ENCODE results near the gene SGSM1.
"Not testable (repeated sequence)": the region's sequence is repeated elsewhere in the genome, so short reads cannot be mapped to it uniquely, and the experiment has no call there.

The SGSM1 gene

DNA sequence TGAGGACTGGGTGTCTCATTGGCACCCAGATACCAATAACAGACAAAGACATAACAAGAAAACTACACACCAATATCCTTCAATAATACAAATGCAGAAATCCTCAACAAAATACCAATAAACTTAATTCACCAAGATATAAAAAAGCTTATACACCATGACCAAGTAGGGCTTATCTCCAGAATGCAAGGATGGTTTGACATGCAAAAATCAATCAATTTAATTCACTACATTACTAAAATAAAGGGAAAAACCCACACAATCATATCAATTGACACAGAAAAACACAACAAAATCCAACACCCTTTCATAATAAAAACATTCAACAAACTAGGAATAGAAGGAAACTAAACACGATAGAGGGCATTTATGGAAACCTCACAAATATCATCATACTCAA, 99.9 kb downstream of the SGSM1 start:
- no peak for DNase-seq

DNA sequence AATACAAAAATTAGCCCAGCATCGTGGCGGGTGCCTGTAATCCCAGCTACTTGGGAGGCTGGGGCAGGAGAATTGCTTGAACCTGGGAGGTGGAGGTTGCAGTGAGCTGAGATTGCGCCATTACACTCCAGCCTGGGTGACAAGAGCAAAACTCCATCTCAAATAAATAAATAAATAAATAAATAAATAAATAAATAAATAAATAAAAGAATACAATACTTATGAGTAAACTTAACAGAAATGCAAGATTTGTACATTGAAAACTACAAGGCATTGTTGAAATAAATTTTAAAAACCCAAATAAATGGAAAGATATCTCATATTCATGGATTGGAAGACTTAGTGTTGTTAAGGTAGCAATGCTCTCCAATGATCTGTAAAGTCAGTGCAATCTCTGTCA, 101.1 kb downstream of the SGSM1 start:
- not testable (repeated sequence) for DNase-seq

DNA sequence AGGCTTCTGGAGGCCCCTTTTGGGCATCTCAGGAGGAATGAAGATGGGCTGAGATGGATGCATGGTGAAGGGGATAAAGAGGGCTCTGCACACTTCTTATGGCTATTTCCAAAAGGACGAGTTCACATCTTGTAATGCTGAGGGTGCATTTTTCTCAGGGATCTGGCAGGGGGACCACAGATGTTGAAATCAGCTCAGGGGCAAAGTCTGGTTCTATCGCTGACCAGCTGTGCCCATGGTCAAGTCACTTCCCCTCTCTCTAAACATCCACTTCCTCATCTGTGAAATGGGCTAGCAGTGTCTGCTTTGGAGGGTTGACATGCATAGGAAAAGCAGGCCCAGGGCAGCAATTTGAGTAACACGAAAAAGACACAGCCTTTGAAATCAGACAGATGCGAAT, 114.0 kb downstream of the SGSM1 start:
- no peak for DNase-seq

DNA sequence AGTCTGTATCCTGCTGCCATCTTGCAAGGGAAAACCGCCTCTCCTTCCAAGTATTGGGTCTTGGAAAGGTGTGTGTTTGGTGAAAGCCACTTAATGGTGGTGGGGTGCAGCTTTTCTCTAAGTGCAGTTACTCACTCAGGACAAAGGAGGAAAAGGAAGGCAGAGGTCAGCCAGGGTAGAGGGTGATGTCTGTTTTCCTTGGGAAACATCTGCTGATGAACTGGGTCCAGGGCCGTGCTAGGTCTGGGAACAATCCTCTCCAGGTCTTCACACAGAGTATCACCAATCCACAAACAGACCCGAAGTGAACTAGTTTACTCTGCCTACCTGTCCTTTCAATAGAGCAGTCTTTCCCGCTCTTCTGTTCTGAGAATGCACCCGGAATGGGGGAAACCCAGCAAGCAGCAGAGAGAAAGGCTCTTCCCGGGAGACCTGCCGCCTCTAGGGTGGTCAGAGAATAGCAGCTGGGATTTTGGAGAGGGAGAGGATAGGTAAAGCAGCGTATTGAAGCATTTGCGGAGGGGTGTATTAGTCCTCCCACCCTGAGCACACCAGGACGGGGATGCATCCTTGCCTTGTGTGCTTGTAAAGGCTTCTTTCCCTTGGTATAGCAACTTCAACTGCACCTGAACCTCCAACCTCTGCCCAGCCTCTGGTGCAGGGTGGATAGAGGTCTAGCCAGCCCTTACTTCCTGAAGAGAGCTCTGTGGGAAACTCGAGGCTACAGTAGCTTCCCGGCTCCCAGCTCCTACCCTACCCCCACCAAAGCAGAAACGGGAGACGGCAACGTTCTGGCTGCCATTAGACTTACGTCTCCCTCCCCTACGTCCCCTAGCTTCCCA, 119.8 kb downstream of the SGSM1 start:
- DNase-seq = no peak

DNA sequence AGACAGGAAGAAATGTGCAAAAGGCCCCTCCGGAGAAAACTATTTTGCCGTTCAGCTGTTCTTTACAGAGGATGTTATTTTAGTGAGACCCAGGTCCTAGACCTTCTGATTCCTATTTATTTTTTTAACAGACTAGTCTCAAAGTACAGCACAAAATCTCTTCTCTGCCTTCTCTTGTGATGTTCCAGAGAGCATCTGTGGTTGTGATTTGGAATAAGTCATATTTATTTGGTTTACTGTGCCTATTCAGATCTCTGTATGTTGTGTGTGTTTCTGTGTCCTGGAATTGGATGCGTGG, 120.4 kb downstream of the SGSM1 start:
- no peak for DNase-seq

DNA sequence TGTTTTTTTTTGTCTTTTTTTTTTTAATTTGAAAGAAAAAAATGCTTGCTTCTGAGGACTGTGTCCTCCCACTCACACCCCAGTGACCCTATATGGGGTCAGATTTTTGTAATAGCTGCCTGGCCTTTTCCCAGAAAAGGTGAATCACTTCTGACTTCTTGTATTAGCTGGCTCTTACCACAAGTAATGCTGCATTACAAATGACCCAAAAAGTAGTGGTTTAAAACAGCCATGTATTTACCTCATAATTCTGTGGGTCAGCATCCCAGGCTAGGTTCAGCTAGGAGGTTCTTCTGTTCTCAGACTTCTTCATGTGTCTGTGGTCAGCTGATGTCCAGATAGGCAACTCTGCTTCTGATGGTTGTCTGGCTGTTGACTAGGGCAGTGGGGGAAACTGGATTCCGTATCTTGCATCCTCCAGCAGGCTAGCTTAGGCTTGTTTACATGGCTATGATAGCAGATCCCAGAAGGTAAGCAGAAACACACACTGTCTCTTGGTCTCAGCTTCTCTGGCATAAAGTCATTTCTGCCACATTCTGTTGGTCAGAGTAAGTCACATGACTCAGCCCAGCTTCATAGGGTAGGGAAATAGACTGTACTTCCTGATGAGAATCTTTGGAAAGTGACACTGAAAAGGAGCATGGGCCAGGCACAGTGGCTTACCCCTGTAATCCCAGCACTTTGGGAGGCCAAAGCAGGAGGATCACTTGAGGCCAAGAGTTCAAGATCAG, 121.0 kb downstream of the SGSM1 start:
- DNase-seq = no peak

DNA sequence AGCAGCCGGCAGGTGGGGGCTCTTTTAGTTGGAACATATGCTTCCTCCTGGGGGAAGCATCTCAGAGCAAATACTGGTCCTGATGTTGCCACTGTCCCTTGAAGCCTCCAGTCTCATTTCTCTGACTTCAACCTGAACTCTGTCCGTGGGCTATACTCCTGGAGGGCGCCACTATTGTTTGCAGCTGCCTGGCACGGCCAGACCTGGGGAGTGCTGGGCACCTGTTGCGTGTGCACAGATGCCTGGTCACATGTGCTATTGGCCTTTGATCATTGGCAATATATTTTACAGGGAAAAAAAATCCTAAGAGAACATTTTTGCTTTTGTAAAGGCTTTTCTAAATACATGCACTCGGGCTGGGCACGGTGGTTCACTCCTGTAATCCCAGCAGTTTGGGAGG, 122.3 kb downstream of the SGSM1 start:
- no peak for DNase-seq

DNA sequence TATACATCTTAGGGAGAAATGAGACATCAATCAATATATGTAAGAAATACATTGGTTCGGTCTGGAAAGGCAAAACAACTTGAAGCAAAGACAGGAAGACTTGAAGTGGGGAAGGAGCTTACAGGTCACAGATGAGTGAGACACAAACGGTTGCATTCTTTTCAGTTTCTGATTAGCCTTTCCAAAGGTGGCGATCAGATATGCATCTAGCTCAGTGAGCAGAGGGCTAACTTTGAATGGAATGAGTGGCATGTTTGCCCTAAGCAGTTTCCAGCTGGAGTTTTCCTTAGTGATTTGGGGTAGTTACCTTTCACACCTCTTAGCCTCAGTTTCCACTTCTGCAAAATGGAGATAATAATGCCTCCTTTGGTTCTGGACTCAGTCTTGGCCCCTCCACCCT, 124.7 kb downstream of the SGSM1 start:
- no peak for DNase-seq

DNA sequence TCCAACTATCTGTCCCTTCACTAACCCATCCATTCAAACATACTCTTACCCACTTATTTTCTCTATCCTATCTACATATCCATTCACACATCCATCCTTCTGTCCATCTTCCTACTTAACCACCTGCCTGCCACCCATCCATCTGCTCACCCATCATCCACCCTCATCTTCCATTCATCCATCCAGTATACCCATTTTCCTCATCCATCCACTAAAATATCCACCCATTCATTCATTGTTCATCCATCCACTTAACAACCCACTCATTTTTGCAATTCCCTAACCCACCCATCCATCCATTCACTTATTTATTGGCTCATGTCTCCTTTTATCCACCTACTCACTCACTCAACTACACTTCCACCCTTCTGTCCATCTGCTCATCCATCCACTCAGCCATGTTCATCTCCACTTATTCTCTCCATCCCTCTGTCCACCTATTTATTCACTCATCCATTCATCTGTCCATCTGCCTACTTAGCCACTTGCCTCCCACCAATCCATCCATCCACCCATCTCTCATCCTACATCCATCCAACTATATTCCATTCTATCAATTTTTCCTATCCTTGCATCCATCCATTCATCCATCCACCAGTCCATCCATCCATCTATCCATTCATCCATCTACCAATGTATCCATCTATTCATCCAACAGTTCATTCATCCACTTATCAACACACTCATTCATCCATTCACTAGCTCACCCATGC, 129.9 kb downstream of the SGSM1 start:
- no peak for DNase-seq

DNA sequence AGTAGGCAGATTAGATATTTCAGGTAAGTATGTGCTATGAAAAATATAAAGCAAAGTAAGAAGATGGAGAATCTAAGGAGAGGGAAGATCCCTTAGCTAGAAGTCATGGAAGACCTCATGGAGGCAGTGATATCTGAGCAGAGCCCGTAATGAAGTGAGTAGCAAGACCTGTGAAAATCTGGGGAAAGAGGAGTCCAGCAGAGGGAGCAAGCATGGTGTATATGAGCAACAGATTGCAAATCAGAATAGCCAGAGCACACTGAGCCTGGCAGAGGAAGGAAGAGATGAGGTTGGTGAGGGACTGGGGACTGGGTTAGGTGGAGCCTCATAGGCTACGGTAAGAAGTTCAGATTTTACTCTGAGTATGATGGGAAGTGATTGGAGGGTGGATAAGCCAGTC, 131.1 kb downstream of the SGSM1 start:
- no peak for DNase-seq

DNA sequence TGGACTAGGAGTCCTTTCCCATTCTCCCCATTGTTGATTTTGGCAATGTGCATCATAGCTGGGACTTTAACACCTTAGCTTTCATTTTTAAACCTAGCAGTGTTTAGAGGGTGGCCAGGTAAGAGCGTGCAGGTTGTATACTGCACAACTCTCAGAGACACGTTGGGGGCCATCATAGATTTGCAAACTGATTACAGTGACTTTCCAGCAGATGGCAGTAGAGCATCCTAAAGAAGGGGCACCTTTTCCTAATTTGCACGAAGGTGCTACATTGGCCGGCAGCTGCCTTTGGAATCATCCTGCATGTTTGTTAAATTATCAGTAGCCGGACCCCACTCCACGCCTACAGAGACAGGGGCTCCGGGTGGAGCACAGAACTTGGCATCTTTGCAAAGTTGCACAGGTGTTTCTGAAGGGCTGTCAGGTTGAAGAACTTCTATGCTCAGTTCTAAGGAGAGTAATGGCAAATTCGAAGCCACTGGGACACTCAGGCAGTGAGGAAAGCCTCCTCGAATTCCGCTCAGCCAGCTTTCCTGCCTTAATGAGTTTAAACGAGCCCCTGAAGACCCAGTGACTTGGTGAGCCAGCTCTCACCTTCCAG, 132.8 kb downstream of the SGSM1 start:
- peak; percentile 43 for DNase-seq

DNA sequence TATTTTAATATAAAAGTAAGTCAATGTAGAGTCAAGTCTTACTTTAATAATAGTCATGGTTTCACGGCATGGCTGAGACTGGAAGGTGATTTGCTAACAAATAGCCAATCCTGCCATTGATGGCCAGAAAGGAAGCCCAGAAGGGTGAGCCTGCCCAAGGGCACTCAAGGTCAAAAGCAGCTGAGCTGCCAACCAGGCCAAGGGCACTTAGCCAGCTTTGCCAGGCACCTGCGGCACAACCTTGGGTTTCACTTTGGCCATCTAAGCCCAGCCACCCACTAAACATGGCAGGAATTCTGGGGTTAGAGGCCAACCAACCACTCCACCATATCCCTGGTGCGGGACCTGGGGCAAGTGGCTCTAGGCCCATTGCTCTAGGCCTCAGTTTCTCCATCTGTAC, 136.3 kb downstream of the SGSM1 start:
- DNase-seq = no peak

DNA sequence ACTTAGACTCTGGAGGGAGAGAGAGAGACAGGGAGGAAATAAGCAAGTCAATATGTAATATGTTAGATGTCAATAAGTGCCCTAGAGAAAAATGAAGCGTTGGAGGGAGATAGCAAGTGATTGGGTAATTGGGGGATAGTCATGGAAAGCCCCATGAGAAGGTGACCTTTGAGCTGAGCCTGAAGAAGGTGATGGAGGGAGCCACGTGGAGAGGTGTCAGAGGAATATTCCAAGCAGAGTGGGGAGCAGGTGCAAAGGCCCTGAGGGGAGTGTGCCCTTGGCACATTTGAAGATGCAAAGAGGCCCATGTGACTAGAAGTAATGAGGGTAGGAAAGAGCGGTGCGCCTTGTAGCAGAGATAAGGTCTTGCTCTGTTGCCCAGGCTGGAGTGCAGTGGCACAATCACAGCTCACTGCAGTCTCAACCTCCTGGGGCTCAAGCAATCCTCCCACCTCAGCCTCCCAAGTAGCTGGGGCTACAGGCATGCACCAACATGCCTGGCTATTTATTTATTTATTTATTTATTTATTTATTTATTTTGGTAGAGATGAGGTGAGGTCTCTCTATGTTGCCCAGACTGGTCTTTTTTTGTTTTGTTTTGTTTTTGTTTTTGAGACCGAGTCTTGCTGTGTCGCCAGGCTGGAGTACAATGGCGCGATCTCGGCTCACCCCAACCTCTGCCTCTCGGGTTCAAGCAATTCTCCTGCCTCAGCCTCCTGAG, 138.4 kb downstream of the SGSM1 start:
- DNase-seq = no peak

DNA sequence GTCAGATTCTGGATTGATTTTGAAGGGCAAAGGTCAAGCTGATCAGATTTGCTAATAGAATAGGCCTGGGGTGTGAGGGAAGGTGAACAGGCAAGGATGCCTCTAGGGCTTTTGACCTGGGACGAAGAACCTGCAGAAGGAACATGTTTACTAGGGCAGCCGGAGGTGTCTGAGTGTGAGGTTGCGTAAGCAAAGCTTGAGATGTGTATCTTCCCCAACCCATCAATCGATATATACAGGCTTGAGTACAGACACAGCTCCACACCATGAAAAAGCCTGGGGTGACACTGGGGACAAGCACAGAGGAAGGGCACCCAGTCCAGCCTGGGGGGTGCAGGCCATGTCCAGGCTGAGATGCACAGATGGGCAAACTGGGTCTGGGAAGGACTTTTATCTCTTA, 139.4 kb downstream of the SGSM1 start:
- DNase-seq = no peak

DNA sequence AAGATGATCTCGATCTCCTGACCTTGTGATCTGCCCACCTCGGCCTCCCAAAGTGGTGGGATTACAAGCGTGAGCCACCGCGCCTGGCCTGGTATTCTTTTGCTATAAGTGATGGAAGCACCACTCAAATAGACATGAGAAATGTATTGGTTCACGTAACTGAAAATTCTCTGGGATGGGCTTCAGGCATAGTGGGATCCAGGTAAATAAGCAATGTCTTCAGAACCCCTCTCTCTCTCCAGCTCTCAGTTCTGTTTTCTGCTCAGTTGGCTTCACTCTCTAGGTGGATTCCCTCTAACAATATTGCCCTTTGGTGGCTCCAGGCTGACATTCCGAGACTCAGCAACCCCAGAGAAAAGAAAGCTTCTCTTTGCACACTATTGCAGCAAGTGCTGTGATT, 141.4 kb downstream of the SGSM1 start:
- no peak for DNase-seq

DNA sequence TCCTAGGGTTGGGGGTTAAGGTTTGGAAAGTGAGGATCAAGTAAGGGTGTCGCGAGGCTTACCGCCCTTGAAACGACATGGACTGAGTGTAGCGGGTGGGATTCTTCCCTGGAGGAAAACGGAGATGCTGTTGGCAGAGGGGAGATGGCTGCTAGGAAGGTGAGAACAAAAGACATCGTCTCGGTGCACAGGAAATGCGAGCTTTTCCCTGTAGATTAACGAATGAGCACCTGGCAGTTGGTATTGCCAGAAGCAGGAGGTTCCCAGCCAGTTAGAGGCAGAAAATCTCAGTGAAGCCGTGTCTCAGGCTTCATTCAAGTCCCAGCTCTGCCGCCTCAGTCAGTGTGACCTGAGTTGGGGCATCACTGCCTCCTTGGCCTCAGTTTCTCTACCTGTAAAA, 141.9 kb downstream of the SGSM1 start:
- no peak for DNase-seq

DNA sequence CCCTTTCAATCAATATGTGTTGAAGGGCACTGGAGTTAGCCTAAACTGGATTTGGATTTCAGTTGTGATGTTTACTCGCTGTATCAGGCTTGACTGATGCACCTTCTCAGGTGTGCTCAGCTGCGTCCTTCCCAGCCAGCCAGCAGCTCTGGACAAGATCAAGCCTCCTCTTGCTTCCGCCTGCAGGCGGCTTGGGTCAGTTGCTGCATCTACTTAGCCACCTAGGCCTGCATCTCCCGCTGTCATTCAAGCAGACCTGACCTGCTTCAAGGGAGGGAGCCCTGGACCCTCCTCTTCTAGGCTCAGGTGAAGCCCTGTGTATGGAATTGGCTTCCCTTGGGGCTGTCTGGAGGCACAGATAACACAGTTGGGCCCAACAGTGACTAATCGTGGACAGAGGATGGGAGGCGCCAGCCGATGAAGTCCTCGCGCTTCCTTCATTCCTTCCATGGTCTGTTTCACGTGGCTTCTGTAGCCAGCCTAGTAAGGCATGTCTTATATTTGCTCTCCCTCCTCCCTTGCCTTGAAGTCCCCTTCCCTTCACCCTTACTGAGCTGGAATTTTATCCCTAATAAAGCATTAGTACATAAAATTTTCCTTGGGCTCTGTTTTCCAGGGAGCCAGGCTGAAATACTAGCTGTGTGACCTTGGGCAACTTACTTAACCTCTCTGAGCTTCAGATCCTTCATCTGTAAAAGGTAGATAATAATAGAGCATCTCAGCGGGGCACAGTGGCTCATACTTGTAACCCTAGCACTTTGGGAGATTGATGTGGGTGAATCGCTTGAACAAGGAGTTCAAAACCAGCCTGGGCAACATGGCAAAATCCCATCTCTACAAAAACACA, 142.6 kb downstream of the SGSM1 start:
- DNase-seq = no peak

DNA sequence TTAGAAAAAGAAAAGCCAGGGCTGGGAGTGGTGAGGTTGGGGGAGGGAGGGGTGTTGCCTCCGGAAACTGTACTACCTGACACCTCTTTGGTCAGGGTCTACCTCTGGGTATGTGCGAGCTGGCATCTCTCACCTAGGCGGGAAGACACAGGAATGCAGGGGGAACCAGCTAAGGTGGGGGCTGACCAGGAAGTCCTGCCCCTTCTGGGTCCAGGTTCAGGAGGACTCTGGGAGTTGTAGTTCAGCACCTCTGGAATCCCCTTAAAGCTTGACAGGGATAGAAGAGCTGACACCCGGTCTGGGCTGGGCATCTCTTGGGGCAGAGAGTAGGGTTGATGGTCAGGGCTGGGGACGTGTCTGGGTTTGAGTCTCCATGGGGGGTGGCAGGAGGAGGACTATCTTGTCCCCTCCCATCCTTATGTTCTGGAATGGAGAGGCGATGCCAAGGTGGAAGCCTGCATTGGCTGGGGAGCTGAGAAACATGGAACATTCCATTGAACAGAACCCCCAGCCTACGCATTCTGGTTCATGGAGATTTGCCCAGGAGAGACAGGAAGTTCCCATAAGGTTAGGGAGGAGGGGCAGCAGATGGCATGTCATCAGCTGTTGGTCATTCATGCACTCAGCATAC, 144.4 kb downstream of the SGSM1 start:
- no peak for DNase-seq

DNA sequence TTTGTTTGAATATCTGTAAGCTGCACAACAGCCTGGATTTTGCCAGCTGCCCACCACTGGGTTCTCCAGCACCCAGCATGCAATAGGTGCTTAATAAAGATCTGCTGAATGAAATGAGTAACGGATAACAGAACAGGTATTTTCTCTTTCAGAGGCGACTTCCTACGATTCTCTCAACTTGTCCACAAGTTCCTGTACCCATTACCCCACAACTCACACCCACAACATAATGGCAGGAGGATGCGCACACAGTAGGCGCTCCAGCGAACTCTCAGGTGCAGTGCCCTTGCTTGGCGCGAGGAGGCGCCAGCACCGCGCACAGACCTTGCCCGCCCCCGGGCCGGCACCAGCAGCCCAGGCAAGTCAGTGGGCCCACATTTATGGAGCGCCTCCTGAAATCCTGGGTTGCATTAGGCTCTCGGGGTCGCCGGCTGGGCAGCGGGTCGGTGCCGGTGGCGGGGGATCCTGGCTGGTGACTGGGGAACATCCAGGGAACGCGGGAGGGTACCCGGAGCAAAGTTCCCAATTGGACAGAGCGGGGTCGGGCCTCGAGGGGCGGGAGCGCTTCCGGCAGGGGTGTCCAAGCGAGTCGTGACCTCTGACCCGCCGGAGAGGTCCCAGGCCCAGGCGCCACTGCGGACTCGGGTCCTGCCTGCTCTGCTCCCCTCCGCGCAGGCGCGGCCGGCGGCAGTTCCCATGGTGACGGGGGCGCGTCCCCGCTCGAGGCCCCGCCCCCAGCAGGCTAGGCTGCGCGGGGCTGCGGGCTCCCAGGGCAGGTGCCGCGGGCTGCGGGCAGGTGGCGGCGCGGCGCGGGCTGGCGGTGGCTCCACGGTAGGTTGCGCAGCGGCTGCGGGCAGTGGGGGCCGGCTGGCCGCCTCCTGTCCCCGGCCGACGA, 146.2 kb downstream of the SGSM1 start, which contains the start of gene KIAA1671:
KIAA1671 (plus strand) TSS at position 775 of the 895 bp plus-strand sequence. CDS start 75,284 bp downstream, outside the sequence.
- DNase-seq = peak; percentile 87

DNA sequence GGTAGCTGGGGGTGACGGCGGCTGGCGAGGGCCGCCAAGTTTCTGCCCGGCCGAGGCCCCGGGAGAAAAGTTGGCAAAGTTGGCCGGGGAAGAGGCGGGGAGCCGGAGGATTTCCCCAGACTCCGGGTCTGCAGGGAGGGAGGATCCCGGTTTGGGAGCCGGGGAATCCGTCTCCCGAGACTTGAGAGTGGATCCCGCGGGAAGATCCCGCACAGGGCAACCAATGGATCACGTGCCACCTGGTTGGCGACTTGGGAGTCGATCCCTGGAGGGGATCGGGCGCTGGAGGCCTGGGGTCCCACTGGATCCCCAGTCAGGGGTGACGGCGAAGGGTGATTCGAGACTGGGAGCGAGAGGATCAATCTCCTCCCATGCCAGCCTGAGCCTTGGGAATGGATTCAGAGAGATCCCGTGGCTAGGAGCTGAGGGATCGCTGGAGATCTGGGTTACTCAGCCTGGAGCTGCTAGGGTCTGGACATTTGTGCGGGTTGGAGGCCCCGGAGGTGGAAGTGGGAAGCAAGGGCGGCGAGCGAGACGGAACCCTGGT, 146.9 kb downstream of the SGSM1 start:
- peak; percentile 2 for DNase-seq

Measured in CD4-positive, alpha-beta T cell treated with Interleukin-6 for 4 hours (primary cell).